Left ventricle myocardium inferior (tissue), 1 donor: ENCODE measurements around the gene HEXIM2. TPM values are rescaled to one million over a fixed set of nuclear protein-coding genes. Genes with fewer than 3 reads are reported as not detected.

ENCODE experiments used
- DNase-seq: peaks from one replicate; pipeline ENCODE4 v3.0.0-alpha.2; 2020
- H3K27ac ChIP-seq: fragments of 200-600 bp; replicated peaks from 2 replicates; pipeline ENCODE4 v1.8.0; 2021
- H3K27me3 ChIP-seq: fragments of 200-600 bp; 2 replicates; pipeline ENCODE4 v1.8.0; 2021; ENCODE audit warnings: low read depth
- H3K36me3 ChIP-seq: fragments of 200-600 bp; 2 replicates; pipeline ENCODE4 v1.8.0; 2021
- H3K4me1 ChIP-seq: fragments of 200-600 bp; 2 replicates; pipeline ENCODE4 v1.8.0; 2021
- H3K4me3 ChIP-seq: fragments of 200-600 bp; 2 replicates; pipeline ENCODE4 v1.8.0; 2021; ENCODE audit warnings: mild to moderate bottlenecking, moderate library complexity
- H3K9me3 ChIP-seq: fragments of 200-600 bp; replicated peaks from 2 replicates; pipeline ENCODE4 v1.8.0; 2021
- intact Hi-C: fragments of 100-400 bp; cut with micrococcal nuclease; formaldehyde crosslinking; loops from one replicate; pipeline ENCODE4 v1.11.0; 2022
- total RNA-seq: library from RNA; stranded (reverse); fragmentation: NEBNext Ultra II Directional; extraction: Animal tissue kit (Norgen Biotek cat#: 25700); gene quantifications from one replicate; pipeline ENCODE4 v1.2.1, GENCODE V29; 2021
- TF ChIP-seq, protein P1 (sequence below): fragments of 200-600 bp; IDR thresholded peaks from 2 replicates; pipeline ENCODE4 v1.8.0; 2021; ENCODE audit warnings: antibody characterized with exemption, mild to moderate bottlenecking, borderline replicate concordance
- donor health status: DM: no; HTN: yes; CAD: no; lungs with severe emphysema.

HEXIM2 gene
- total RNA-seq, 1 donor from 2014 or later: 7.0 TPM

- Histone ChIP-seq H3K9me3 (no peaks in the 10 kb centered on the region), H3K4me1 (peaks cover 83% of the 10 kb centered on the region), H3K27me3 (no peaks in the 10 kb centered on the region), H3K27ac (peak overlapping the region; percentile 99), H3K4me3 (peak overlapping the region; percentile 2), H3K36me3 (no peaks in the 10 kb centered on the region)
- TF ChIP-seq, protein P1, sequence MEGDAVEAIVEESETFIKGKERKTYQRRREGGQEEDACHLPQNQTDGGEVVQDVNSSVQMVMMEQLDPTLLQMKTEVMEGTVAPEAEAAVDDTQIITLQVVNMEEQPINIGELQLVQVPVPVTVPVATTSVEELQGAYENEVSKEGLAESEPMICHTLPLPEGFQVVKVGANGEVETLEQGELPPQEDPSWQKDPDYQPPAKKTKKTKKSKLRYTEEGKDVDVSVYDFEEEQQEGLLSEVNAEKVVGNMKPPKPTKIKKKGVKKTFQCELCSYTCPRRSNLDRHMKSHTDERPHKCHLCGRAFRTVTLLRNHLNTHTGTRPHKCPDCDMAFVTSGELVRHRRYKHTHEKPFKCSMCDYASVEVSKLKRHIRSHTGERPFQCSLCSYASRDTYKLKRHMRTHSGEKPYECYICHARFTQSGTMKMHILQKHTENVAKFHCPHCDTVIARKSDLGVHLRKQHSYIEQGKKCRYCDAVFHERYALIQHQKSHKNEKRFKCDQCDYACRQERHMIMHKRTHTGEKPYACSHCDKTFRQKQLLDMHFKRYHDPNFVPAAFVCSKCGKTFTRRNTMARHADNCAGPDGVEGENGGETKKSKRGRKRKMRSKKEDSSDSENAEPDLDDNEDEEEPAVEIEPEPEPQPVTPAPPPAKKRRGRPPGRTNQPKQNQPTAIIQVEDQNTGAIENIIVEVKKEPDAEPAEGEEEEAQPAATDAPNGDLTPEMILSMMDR: no peak
- DNase-seq: peak; percentile 47
- intact Hi-C loops: no loop called here
Measured at GRCh38 chr17:45129426-45129939, 32.2 kb upstream of the HEXIM2 start.

DNA sequence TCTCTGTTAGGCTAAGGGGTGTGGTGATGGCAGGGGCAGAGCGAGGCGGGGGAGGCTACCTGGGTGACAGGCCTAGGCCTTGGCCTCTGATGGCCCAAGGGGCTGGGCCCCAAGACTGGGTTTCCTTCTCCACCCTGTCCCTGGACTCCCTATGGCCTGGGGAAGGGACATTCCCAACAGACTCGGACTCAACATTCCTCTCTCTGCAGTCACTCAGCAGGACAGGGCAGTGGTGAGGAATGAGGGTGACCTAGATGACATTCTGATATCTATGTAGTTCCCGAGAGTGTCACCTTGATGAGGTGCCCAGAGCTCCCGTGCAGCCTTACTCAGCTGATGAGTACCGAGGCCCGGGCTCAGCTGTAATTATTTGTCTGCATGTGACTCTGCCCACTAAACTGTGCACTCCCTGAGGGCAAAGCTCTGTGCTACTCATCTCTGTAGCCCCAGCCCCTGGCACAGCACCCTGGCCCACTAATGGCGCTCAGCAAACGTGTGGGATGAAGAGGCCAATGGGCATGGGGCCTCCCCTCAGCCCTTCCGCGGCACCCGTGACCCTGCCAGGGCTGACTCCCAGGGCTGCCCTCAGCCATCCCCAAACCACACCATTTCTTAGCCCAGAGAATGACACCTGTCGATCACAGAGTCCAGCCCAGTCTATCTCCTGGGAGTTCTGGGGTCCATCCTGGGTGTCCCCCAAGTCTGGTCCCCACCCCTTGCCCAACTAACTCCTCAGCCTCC is 31.6 kb upstream of the HEXIM2 start:
- intact Hi-C loops: no loop called here
- Histone ChIP-seq H3K27ac (peak overlapping the region; percentile 99), H3K27me3 (no peaks in the 10 kb centered on the region), H3K36me3 (no peaks in the 10 kb centered on the region), H3K4me1 (peaks cover 77% of the 10 kb centered on the region), H3K9me3 (no peaks in the 10 kb centered on the region), H3K4me3 (peak overlapping the region; percentile 97)
- TF ChIP-seq, protein P1: no peak
- DNase-seq: no peak

GRCh38 chr17:45130681-45131615 is 30.7 kb upstream of the HEXIM2 start:
- intact Hi-C loops: no loop called here
- no peak for DNase-seq
- H3K27ac ChIP-seq: peak overlapping the region; percentile 99
- no peaks in the 10 kb centered on the region for H3K36me3 ChIP-seq
- no peaks in the 10 kb centered on the region for H3K9me3 ChIP-seq
- no peaks in the 10 kb centered on the region for H3K27me3 ChIP-seq
- H3K4me3 ChIP-seq: peak overlapping the region; percentile 97
- H3K4me1 ChIP-seq: peaks cover 77% of the 10 kb centered on the region
- TF ChIP-seq, protein P1: no peak

GRCh38 chr17:45131616-45132319 is 29.9 kb upstream of the HEXIM2 start:
- Histone ChIP-seq H3K4me3 (peak overlapping the region; percentile 97), H3K27ac (peak overlapping the region; percentile 99), H3K9me3 (no peaks in the 10 kb centered on the region), H3K36me3 (no peaks in the 10 kb centered on the region), H3K4me1 (peaks cover 77% of the 10 kb centered on the region), H3K27me3 (no peaks in the 10 kb centered on the region)
- TF ChIP-seq, protein P1: peak; percentile 94
- peak; percentile 53 for DNase-seq
- intact Hi-C loops: no loop called here

DNA sequence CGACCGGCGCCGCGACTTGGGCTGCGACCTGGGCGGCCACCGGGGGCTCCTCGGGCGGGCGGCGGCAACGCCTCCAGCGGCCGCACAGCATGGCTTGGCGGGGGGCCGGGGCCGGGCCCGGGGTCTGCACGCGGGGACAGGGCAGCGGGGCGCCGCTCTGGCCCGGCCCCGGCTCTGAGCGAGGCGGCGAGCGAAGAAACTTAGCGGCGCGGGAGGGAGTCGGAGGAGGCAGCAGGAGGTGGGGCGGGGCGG is 29.4 kb upstream of the HEXIM2 start, which contains the start of gene PLCD3:
Gene PLCD3, minus strand, starts transcription at position 196 of the 252 bp plus-strand sequence. Its CDS starts 105 bp downstream, at position 91.
- DNase-seq: no peak
- Histone ChIP-seq H3K27me3 (no peaks in the 10 kb centered on the region), H3K9me3 (no peaks in the 10 kb centered on the region), H3K4me1 (peaks cover 77% of the 10 kb centered on the region), H3K36me3 (no peaks in the 10 kb centered on the region), H3K27ac (peak within 1 kb of the TSS; percentile 99), H3K4me3 (peak within 1 kb of the TSS; percentile 97)
- TF ChIP-seq, protein P1: no peak
- intact Hi-C loops: no loop called here
